Activated naive CD4-positive, alpha-beta T cell treated with anti-CD3 and anti-CD28 coated beads, Interleukin-2, amount 50 U/mL, for 16 hours (primary cell): Measurements from ENCODE around the gene ZNF22.

Source experiments
- DNase-seq: peaks from one replicate; pipeline ENCODE4 v3.0.0-alpha.2; 2020

The ZNF22 gene

GRCh38 chr10:45000752-45001380, at the start of gene ZNF22:
Gene ZNF22, plus strand, starts transcription at chr10:45000923. Its CDS starts 2,446 bp downstream, at chr10:45003369.
- peak; percentile 68 for DNase-seq

GRCh38 chr10:44951576-44952226, 49.0 kb upstream of the ZNF22 start:
- DNase-seq = no peak

GRCh38 chr10:44952779-44953231, 47.9 kb upstream of the ZNF22 start:
- no peak for DNase-seq

GRCh38 chr10:44954042-44954441, 46.7 kb upstream of the ZNF22 start:
- no peak for DNase-seq

GRCh38 chr10:44954962-44955361, 45.8 kb upstream of the ZNF22 start:
- DNase-seq = no peak

GRCh38 chr10:44955413-44956070, 45.2 kb upstream of the ZNF22 start:
- no peak for DNase-seq

- no peak for DNase-seq
Measured at GRCh38 chr10:44956226-44956625, 44.5 kb upstream of the ZNF22 start.

- DNase-seq = no peak
Measured at GRCh38 chr10:44956717-44957706, 43.7 kb upstream of the ZNF22 start.

GRCh38 chr10:44958196-44958897, 42.4 kb upstream of the ZNF22 start:
- DNase-seq = no peak

- no peak for DNase-seq
Measured at GRCh38 chr10:44958898-44959246, 41.9 kb upstream of the ZNF22 start.

GRCh38 chr10:44959247-44960087, 41.3 kb upstream of the ZNF22 start, which contains the start of gene RASSF4:
Gene RASSF4, plus strand, starts transcription at chr10:44959802. Its CDS starts 10,401 bp downstream, at chr10:44970203.
- peak; percentile 94 for DNase-seq

GRCh38 chr10:44960088-44960460, 40.6 kb upstream of the ZNF22 start:
- no peak for DNase-seq

- no peak for DNase-seq
Measured at GRCh38 chr10:44960482-44961229, 40.1 kb upstream of the ZNF22 start.

- no peak for DNase-seq
Measured at GRCh38 chr10:44961230-44961571, 39.5 kb upstream of the ZNF22 start.

- DNase-seq = no peak
Measured at GRCh38 chr10:44961931-44962750, 38.6 kb upstream of the ZNF22 start.

- no peak for DNase-seq
Measured at GRCh38 chr10:44962870-44963738, 37.6 kb upstream of the ZNF22 start.

GRCh38 chr10:44963772-44964633, 36.7 kb upstream of the ZNF22 start:
- no peak for DNase-seq

GRCh38 chr10:44965104-44965503, 35.6 kb upstream of the ZNF22 start:
- no peak for DNase-seq
